GM10248 (cell line): ENCODE data around the gene NIBAN1.

Experiments used
- CTCF ChIA-PET: fragments of 300-600 bp; sonication (Branson Sonifier 250); formaldehyde crosslinking; extraction: SDS; loops from one replicate; lab custom pipeline; 2021; ENCODE audit warnings: antibody characterized with exemption; lab: Yijun Ruan, JAX
- POLR2A ChIA-PET: fragments of 350-650 bp; sonication (Branson Sonifier 250); formaldehyde crosslinking; extraction: SDS; loops from one replicate; lab custom pipeline; 2020; ENCODE audit warnings: antibody characterized with exemption; lab: Yijun Ruan, JAX
- DNase-seq: peaks from one replicate; pipeline ENCODE4 v3.0.0; 2012; ENCODE audit errors: extremely low spot score
- CTCF ChIP-seq: IDR thresholded peaks from 2 replicates; pipeline ENCODE4 v1.5.1; 2012; ENCODE audit warnings: mild to moderate bottlenecking, low read depth; ENCODE audit errors: extremely low read depth, missing control alignments, control extremely low read depth

NIBAN1 gene

GRCh38 chr1:184931566-184931965 lies 42.7 kb downstream of the NIBAN1 start:
- no peak for DNase-seq
- ChIA-PET CTCF (interaction anchor here (1.1 kb wide), 1 partner anchor 28 kb away, joined by 3 read pairs; no protein-coding TSS in a partner anchor), POLR2A (no interaction called here)
- no peak for TF ChIP-seq CTCF

- CTCF ChIA-PET: interaction anchor here (1.3 to 1.7 kb wide), 2 partner anchors 12 to 125 kb away, joined by 4 to 8 read pairs; no protein-coding TSS in a partner anchor
- DNase-seq: no peak
- TF ChIP-seq CTCF: no peak
- POLR2A ChIA-PET: no interaction called here
These were observed 43.7 kb downstream of the NIBAN1 start for GRCh38 chr1:184930645-184931044.

GRCh38 chr1:184930232-184930631 lies 44.1 kb downstream of the NIBAN1 start:
- DNase-seq: no peak
- no peak for TF ChIP-seq CTCF
- ChIA-PET POLR2A (no interaction called here), CTCF (interaction anchor here (1.3 to 1.7 kb wide), 2 partner anchors 13 to 125 kb away, joined by 4 to 8 read pairs; no protein-coding TSS in a partner anchor)

- ChIA-PET CTCF (interaction anchor here (1.3 to 1.7 kb wide), 2 partner anchors 13 to 124 kb away, joined by 4 to 8 read pairs; no protein-coding TSS in a partner anchor), POLR2A (no interaction called here)
- DNase-seq: no peak
- TF ChIP-seq CTCF: no peak
These were observed 44.6 kb downstream of the NIBAN1 start for GRCh38 chr1:184929711-184930202.

GRCh38 chr1:184928394-184928793 lies 45.9 kb downstream of the NIBAN1 start:
- no peak for DNase-seq
- ChIA-PET CTCF (interaction anchor here (1.1 kb wide), 1 partner anchor 8 kb away, joined by 4 read pairs; no protein-coding TSS in a partner anchor), POLR2A (no interaction called here)
- TF ChIP-seq CTCF: no peak
